Adrenal gland (tissue), 12 donors: ENCODE measurements around the gene FHAD1. TPM values are rescaled to one million over a fixed set of nuclear protein-coding genes. Genes with fewer than 3 reads are reported as not detected.
"Not testable (repeated sequence)": the region's sequence is repeated elsewhere in the genome, so short reads cannot be mapped to it uniquely, and the experiment has no call there.

Source experiments
- DNase-seq, 7 donors: peaks; one replicate each; pipeline ENCODE4 v3.0.0-alpha.2; 2019 to 2020
- H3K27ac ChIP-seq, 5 donors: fragments of 200-600 bp; sonication (generic) in 4 of 5; 1 replicate in 3 of 5; 2 replicates in 2 of 5; pipeline versions ENCODE4 v1.5.1 to v1.8.0; 2016 to 2020; ENCODE audit warnings: mild to moderate bottlenecking in 1 of 5
- H3K27me3 ChIP-seq: fragments of 200-600 bp; 2 replicates; pipeline ENCODE4 v1.8.0; 2021
- H3K36me3 ChIP-seq, 2 donors: fragments of 200-600 bp; replicated peaks in 1 of 2; 1 replicate in 1 of 2; 2 replicates in 1 of 2; pipeline versions ENCODE4 v1.5.1 to v1.8.0; 2018 to 2022
- H3K4me1 ChIP-seq, 2 donors: fragments of 200-600 bp; replicated peaks in 1 of 2; 1 replicate in 1 of 2; 2 replicates in 1 of 2; pipeline versions ENCODE4 v1.5.1 to v1.8.0; 2018 to 2021
- H3K4me3 ChIP-seq, 4 donors: fragments of 200-600 bp; sonication (generic) in 3 of 4; one replicate each; pipeline ENCODE4 v1.5.1; 2016 to 2018
- H3K9me3 ChIP-seq, 3 donors: fragments of 200-600 bp; sonication (generic) in 1 of 3; replicated peaks in 1 of 3; 1 replicate in 2 of 3; 2 replicates in 1 of 3; pipeline versions ENCODE4 v1.5.1 to v1.8.0; 2016 to 2021
- POLR2A ChIP-seq, 2 donors: fragments of 450-650 bp; IDR thresholded peaks; one replicate each; pipeline ENCODE4 v1.6.1; 2017; ENCODE audit warnings: antibody characterized with exemption in 2 of 2, mild to moderate bottlenecking in 2 of 2, moderate library complexity in 1 of 2
- WGBS, 4 donors: extraction: QIAGEN DNeasy Blood & Tissue Kit in 2 of 4; methylation state at CpG; one replicate each; pipeline versions ENCODE4 v1.1.5 to v1.1.7; 2013 to 2017; 5-methylcytosine and 5-hydroxymethylcytosine counted together
- intact Hi-C, 2 donors: fragments of 100-400 bp; cut with DNase I; formaldehyde crosslinking; loops; one replicate each; pipeline versions ENCODE4 v1.14.1 to v1.15.0; 2022 to 2023
- polyA plus RNA-seq, 3 donors: library from polyadenylated mRNA; stranded (reverse); fragments of 200-250 nt in 2 of 3; fragments of 350-450 nt in 1 of 3; fragmentation: Illumina TruSeq in 1 of 3; extraction: RNeasy Lipid Tissue Mini Kit (QIAGEN cat#74804) in 1 of 3; gene quantifications; one replicate each; pipeline ENCODE4 v1.2.3, GENCODE V29; 2013 to 2014
- total RNA-seq, 9 donors: library from RNA; depleted of rRNA in 4 of 9; stranded (reverse); fragments of >200 nt in 4 of 9; fragments of 120-200 nt in 1 of 9; fragmentation: NEBNext Ultra II Directional in 1 of 9; extraction: Animal tissue kit (Norgen Biotek cat#: 25700) in 1 of 9; gene quantifications; one replicate each; pipeline versions ENCODE4 v1.1.0 to v1.2.4, GENCODE V29; 2013 to 2023
- TF ChIP-seq, protein P1 (sequence below), 6 experiments: fragments of 450-650 bp in 4 of 6; fragments of 200-600 bp in 2 of 6; sonication (generic) in 1 of 6; IDR thresholded peaks; 1 replicate in 5 of 6; 2 replicates in 1 of 6; pipeline versions ENCODE4 v1.5.1 to v1.8.0; 2016 to 2021; ENCODE audit warnings: antibody characterized with exemption in 6 of 6, mild to moderate bottlenecking in 2 of 6, moderate library complexity in 1 of 6
- donor health status: healthy with polysubstance abuse.
- donor health status: Bipolar disorder and iron deficiency.
- donor health status: DM: yes; HTN: yes; CAD: no.
- donor health status: DM: no; HTN: no; CAD: no.
- donor health status: DM: no; HTN: no; CAD: no.
- donor health status: DM: yes; HTN: yes; CAD: no.

Gene FHAD1
- total and polyA plus RNA-seq, 12 donors = 0.09 to 1.6 (median 0.57) TPM; not detected in 1

DNA sequence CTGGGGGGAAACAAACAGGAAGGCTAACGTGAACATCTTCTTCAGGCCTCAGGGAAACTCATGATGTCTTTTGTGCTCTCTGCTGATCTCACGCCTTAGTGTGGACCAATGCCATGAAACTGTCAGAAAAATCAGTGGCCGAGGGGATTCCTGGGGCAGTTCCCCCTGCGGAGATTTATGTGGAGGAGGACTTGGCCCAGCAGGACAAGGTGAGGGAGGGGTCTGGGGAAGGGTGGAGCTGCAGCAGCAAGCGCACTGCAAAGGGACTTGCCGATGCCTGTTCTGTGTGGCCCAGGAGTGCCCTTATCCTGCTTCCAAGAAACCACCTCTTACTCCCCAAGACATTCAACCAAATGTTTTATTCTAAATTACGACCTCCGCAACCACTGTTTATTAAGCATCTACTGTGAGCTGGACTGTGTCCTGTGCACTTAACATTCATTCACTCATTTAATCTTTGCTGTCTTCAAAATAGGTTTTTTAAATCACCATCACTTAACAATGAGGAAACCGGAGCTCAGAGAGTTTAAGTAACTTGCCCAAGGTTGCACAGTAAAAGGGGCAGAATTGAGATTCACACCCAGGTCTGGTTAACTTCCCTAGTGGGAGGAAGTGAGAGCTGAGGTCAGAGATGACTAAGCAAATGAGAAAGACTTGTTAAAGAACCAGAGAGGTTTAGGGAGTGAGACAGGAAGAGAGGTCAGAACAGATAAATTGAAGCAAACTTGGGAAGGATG is 49.7 kb downstream of the FHAD1 start:
- Histone ChIP-seq H3K4me1 (no peaks in the 10 kb centered on the region), H3K27me3 (no peaks in the 10 kb centered on the region), H3K4me3 (no peak overlapping the region), H3K27ac (no peak overlapping the region), H3K36me3 (no peaks in the 10 kb centered on the region), H3K9me3 (no peaks in the 10 kb centered on the region)
- no peak for DNase-seq
- intact Hi-C loops = no loop called here
- 75 to 88% (median 82%) methylated on average over 9 of the region's 9 CpGs for WGBS, 4 donors
- TF ChIP-seq POLR2A (IDR thresholded peaks at IDR 0.05) = no peak
- TF ChIP-seq, protein P1, sequence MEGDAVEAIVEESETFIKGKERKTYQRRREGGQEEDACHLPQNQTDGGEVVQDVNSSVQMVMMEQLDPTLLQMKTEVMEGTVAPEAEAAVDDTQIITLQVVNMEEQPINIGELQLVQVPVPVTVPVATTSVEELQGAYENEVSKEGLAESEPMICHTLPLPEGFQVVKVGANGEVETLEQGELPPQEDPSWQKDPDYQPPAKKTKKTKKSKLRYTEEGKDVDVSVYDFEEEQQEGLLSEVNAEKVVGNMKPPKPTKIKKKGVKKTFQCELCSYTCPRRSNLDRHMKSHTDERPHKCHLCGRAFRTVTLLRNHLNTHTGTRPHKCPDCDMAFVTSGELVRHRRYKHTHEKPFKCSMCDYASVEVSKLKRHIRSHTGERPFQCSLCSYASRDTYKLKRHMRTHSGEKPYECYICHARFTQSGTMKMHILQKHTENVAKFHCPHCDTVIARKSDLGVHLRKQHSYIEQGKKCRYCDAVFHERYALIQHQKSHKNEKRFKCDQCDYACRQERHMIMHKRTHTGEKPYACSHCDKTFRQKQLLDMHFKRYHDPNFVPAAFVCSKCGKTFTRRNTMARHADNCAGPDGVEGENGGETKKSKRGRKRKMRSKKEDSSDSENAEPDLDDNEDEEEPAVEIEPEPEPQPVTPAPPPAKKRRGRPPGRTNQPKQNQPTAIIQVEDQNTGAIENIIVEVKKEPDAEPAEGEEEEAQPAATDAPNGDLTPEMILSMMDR (IDR thresholded peaks at IDR 0.05) = no peak

- intact Hi-C loops = not testable (repeated sequence)
- 91 to 95% (median 93%) methylated on average over 4 of the region's 4 CpGs for WGBS, 4 donors
Observed at GRCh38 chr1:15297975-15298374, 51.0 kb downstream of the FHAD1 start.

GRCh38 chr1:15299179-15299578 is 52.2 kb downstream of the FHAD1 start:
- H3K27me3 ChIP-seq = no peaks in the 10 kb centered on the region
- WGBS, 4 donors = 48 to 96% (median 91%) methylated on average over 1 of the region's 1 CpG

More at GRCh38 chr1:15297975-15298374, 51.0 kb downstream of the FHAD1 start:
- DNase-seq, H3K27me3 ChIP-seq, H3K4me1 ChIP-seq, H3K27ac ChIP-seq, H3K9me3 ChIP-seq, H3K4me3 ChIP-seq, H3K36me3 ChIP-seq: not testable (repeated sequence)

DNA sequence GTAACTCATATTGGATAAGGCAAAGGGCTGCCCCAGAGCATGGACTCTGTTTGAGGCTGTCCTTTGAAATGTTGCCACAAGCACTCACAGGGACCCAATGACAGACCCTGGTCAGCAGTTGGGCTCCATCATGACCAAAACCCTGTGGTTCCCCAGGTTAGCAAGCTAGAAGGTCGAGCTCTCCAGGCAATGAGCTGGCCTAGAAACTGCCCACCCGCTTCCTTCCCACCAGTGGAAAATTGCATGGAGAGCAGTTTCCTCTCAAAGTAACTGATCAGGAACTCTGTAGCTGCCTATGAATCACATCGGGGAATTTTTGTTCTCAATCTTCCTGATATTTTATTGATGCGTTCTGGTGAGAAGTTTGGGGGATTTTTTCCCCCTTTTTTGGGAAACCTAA is 52.8 kb downstream of the FHAD1 start:
- Histone ChIP-seq H3K9me3 (no peaks in the 10 kb centered on the region), H3K4me1 (peaks cover 0 to 4% of the 10 kb centered on the region in 2 donors), H3K36me3 (no peaks in the 10 kb centered on the region), H3K27me3 (no peaks in the 10 kb centered on the region), H3K4me3 (no peak overlapping the region), H3K27ac (no peak overlapping the region)
- no peak for TF ChIP-seq POLR2A (IDR thresholded peaks at IDR 0.05)
- TF ChIP-seq, protein P1 (IDR thresholded peaks at IDR 0.05) = no peak
- WGBS, 4 donors = 72 to 85% (median 76%) methylated on average over 4 of the region's 4 CpGs
- peak in 1 of 7 donors; percentile 9 for DNase-seq
- intact Hi-C loops = loop anchor here (5.0 to 10.0 kb wide), 2 partner anchors 173 to 175 kb away; no protein-coding TSS in a partner anchor

More at GRCh38 chr1:15299179-15299578, 52.2 kb downstream of the FHAD1 start:
- DNase-seq = no peak
- intact Hi-C loops = no loop called here
- H3K9me3 ChIP-seq = no peaks in the 10 kb centered on the region
- H3K4me1 ChIP-seq = no peaks in the 10 kb centered on the region
- no peak overlapping the region for H3K27ac ChIP-seq
- no peak overlapping the region for H3K4me3 ChIP-seq
- TF ChIP-seq POLR2A (IDR thresholded peaks at IDR 0.05) = no peak
- TF ChIP-seq, protein P1 (IDR thresholded peaks at IDR 0.05) = no peak
- no peaks in the 10 kb centered on the region for H3K36me3 ChIP-seq

DNA sequence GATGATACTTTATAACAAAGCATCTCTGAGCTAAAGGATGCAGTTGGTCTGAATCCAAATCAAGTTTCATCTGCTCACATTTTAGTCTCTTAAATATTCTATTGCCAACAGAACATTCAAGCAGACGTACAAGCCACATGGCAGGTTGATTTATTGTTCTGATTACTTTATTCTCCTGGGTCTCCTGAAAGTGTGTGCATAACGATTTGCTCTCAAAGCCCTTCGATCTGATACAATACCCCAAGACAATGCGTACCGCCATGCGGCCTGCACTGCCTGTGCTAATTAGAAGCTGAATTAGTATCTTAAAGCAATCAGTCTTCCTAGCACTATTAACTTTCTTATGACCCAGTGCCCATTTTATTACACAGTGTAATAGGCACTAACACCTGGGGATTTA is 56.9 kb downstream of the FHAD1 start:
- Histone ChIP-seq H3K4me3 (no peak overlapping the region), H3K4me1 (peaks cover 0 to 4% of the 10 kb centered on the region in 2 donors), H3K27ac (no peak overlapping the region), H3K27me3 (no peaks in the 10 kb centered on the region), H3K36me3 (no peaks in the 10 kb centered on the region), H3K9me3 (no peaks in the 10 kb centered on the region)
- TF ChIP-seq, protein P1 (IDR thresholded peaks at IDR 0.05) = no peak
- no peak for TF ChIP-seq POLR2A (IDR thresholded peaks at IDR 0.05)
- DNase-seq = no peak
- intact Hi-C loops = loop anchor here (5.0 to 10.0 kb wide), 2 partner anchors 177 to 179 kb away; no protein-coding TSS in a partner anchor
- 84 to 86% (median 85%) methylated on average over 6 of the region's 6 CpGs for WGBS, 4 donors
